DND-41 (cell line): ENCODE data around the gene ITGA11.

Experiments used
- EZH2 ChIP-seq: IDR thresholded peaks from 3 replicates; pipeline ENCODE4 v1.6.1; 2012; ENCODE audit warnings: borderline replicate concordance, low read depth, mild to moderate bottlenecking, moderate library complexity, low read length, inconsistent platforms; ENCODE audit not compliant: severe bottlenecking
- TF ChIP-seq, protein P1 (sequence below): IDR thresholded peaks from 2 replicates; pipeline ENCODE4 v1.5.1; 2012; ENCODE audit warnings: borderline replicate concordance, low read length, moderate library complexity, mild to moderate bottlenecking; ENCODE audit not compliant: poor library complexity, severe bottlenecking; ENCODE audit errors: extremely low read depth

DNA sequence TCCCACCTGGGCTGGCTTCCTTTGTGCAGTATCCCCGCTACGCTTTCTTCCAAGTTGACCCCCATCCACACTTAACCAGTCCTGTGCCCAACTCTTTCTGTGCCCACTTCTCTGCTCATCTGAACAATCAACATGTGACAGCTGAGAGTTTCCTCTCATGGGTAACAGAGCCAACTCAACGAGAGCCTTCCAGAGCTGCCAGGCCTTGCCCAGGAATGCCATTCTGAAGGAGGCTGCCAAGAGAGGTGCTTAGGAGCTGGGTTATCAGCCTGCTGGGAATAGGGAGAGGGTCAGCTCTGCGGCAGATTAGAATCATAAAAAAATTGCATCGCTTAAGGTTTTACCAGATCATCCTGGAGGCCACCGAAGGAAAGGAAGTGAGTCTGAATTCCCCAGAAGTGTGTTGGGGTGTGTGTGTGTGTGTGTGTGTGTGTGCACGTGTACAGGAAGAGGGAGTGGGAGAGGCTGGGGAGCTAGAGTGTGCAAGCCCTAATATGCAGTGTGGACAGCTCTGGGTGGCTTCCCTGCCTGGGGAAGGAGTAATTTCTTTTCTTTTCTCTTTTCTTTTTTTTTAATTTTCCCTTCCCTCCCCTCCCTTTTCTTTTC, 66.7 kb downstream of the ITGA11 start:
- TF ChIP-seq EZH2: no peak
- TF ChIP-seq, protein P1, sequence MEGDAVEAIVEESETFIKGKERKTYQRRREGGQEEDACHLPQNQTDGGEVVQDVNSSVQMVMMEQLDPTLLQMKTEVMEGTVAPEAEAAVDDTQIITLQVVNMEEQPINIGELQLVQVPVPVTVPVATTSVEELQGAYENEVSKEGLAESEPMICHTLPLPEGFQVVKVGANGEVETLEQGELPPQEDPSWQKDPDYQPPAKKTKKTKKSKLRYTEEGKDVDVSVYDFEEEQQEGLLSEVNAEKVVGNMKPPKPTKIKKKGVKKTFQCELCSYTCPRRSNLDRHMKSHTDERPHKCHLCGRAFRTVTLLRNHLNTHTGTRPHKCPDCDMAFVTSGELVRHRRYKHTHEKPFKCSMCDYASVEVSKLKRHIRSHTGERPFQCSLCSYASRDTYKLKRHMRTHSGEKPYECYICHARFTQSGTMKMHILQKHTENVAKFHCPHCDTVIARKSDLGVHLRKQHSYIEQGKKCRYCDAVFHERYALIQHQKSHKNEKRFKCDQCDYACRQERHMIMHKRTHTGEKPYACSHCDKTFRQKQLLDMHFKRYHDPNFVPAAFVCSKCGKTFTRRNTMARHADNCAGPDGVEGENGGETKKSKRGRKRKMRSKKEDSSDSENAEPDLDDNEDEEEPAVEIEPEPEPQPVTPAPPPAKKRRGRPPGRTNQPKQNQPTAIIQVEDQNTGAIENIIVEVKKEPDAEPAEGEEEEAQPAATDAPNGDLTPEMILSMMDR: no peak
